GM18907 (cell line): ENCODE results near the gene SHC1.

Experiments
- ATAC-seq: cut with Tn5 transposase; IDR thresholded peaks from one replicate; pipeline ENCODE4 v1.9.1; 2021; ENCODE audit warnings: mild to moderate bottlenecking, moderate library complexity; ENCODE audit not compliant: unreplicated experiment

Gene SHC1, protein sequence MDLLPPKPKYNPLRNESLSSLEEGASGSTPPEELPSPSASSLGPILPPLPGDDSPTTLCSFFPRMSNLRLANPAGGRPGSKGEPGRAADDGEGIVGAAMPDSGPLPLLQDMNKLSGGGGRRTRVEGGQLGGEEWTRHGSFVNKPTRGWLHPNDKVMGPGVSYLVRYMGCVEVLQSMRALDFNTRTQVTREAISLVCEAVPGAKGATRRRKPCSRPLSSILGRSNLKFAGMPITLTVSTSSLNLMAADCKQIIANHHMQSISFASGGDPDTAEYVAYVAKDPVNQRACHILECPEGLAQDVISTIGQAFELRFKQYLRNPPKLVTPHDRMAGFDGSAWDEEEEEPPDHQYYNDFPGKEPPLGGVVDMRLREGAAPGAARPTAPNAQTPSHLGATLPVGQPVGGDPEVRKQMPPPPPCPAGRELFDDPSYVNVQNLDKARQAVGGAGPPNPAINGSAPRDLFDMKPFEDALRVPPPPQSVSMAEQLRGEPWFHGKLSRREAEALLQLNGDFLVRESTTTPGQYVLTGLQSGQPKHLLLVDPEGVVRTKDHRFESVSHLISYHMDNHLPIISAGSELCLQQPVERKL

GRCh38 chr1:154970631-154971340, at the start of gene SHC1:
Gene SHC1, minus strand, starts transcription at chr1:154970747. Its CDS starts 221 bp downstream, at chr1:154970526.
- ATAC-seq, result no peak

DNA sequence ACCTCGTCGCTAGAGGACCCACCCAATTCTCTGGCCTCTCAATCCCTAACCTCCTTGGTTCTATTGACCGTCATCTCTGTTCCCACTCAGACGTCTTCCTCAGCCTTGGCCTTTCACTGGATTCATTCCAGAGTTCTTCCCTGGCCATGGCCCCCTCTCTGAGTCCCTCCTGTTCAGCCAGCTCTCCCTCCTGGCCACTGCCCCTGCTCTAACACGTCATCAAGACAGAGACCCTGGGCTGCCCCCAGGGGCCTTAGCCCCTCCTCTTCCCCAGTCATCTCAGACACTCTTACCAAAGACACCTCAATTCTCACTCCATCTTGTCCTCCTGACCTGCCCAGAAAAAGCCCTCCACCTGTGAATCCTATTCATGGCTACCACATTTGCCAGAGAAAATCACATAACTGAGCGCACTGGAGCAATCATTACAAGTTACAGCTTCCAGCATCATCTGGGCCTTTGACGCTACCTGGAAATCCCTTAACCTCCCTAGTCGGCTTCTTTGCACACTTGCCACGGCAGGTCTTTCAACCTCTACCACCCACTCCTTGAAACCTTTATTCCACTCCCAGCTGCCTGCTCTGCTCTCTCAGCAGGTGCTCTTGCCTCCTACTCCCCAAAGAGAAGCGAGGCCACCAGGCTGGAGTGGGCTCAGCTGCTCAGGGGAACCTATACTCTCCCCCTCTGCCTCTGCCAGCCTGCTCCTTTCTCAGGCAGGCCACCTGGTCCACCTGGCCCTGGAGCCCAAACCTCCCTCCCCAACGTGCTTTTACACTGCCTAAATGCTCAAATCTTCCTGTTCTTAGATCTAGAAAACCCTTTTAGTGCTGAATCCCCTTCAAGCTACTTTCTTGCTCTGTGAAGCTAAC, 49.1 kb upstream of the SHC1 start:
- no peak for ATAC-seq

- ATAC-seq, result no peak
Observed at GRCh38 chr1:155018617-155019348, 48.2 kb upstream of the SHC1 start.

DNA sequence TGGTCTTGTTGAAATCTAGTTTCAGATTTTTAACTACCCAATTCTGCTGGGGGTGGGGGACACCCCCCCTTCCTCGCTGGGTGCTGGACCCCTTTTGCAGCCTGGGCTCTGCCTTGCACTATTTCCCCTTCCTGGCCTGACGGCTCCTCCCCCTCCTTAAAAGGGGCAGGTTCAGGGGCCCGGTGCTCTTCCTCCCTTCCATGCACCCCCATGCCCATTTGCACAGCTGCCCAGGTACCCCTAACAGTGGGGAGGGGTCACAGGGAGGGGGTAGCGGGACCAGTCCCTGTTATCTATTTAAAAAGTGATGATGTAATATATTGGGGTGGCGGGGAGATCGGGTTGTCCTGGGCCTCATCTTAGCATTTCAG, 47.4 kb upstream of the SHC1 start:
- no peak for ATAC-seq

GRCh38 chr1:155017041-155017945, 46.7 kb upstream of the SHC1 start:
- peak; percentile 56 for ATAC-seq

DNA sequence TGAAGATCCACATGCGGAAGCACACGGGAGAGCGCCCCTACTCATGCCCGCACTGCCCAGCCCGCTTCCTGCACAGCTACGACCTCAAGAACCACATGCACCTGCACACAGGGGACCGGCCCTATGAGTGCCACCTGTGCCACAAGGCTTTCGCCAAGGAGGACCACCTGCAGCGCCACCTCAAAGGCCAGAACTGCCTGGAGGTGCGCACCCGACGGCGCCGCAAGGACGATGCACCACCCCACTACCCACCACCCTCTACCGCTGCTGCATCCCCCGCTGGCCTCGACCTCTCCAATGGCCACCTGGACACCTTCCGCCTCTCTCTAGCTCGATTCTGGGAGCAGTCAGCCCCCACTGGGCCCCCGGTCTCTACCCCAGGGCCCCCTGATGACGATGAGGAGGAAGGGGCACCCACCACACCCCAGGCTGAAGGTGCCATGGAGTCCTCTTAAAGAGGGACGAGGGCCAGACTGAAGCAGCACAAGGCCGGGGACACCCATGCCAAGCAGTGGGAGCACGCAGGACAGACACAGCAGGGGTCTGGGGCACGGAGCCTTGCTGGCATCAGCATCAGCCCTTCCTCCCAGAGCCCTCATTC, 45.8 kb upstream of the SHC1 start:
- ATAC-seq, result no peak

GRCh38 chr1:155015527-155016230, 45.1 kb upstream of the SHC1 start:
- ATAC-seq, result no peak

DNA sequence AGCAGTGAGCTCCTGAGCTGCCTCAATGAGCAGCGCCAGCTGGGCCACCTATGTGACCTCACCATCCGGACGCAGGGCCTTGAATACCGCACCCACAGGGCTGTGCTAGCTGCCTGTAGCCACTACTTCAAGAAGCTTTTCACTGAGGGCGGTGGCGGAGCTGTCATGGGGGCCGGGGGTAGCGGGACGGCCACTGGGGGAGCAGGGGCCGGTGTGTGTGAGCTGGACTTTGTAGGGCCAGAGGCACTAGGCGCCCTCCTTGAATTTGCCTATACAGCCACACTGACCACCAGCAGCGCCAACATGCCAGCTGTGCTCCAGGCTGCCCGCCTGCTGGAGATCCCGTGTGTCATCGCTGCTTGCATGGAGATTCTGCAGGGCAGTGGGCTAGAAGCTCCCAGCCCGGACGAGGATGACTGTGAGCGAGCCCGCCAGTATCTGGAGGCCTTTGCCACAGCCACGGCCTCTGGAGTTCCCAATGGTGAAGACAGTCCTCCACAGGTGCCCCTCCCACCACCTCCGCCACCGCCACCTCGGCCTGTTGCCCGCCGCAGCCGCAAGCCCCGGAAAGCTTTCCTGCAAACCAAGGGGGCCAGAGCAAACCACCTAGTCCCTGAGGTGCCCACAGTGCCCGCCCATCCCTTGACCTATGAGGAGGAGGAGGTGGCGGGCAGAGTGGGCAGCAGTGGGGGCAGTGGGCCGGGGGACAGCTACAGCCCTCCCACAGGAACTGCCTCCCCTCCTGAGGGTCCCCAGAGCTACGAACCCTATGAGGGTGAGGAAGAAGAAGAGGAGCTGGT, 44.4 kb upstream of the SHC1 start:
- no peak for ATAC-seq

DNA sequence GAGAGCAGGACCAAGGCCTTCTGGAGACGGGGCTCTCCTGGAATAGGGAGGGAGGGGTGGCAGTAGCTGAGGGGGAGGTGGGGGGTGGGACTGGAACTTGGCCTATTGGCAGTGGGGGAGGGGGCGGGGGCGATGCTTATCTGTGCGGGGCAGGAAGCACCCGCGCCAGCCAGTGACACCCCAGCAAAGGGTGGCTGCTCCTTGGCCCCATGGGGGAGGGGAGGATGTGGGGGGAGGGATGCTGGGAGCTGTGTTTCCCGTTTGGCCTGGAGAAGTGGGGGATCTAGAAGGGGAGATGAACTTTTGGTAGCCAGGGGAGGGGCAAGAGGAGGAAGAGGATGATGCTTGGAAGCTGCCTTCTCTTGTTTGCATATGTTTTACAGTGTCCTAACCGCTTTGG, 43.1 kb upstream of the SHC1 start:
- no peak for ATAC-seq

- no peak for ATAC-seq
Observed at GRCh38 chr1:155012776-155013602, 42.4 kb upstream of the SHC1 start.

- ATAC-seq, result no peak
Observed at GRCh38 chr1:155012026-155012546, 41.5 kb upstream of the SHC1 start.

DNA sequence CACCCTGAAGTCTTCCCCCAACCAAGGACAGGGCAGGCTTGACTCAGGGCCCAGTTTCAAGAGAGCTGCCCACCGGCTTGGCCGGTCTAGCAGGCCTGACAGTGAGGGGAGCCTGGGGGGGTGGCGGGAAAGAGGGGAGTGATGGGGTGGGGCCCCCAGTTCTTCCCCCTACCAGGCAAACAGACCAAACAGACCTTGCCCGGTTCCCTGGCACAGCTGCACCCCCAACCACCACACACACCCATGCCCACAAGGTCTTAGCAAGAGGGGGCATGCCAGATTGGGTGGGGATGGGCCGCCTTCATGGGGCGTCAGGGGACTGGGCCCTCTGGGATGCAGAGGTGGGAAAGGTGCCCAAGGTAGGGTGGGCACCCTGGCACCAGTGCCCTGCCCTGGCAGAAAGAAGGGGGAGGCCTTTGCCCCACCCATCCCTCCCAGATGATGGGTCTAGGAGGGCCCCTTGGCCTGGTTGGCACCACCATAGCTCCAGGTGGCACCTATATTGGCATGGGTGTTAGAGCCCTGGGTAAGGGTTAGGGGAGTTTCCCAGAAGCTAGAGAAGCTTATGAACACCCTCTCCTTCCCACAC, 41.0 kb upstream of the SHC1 start:
- no peak for ATAC-seq

DNA sequence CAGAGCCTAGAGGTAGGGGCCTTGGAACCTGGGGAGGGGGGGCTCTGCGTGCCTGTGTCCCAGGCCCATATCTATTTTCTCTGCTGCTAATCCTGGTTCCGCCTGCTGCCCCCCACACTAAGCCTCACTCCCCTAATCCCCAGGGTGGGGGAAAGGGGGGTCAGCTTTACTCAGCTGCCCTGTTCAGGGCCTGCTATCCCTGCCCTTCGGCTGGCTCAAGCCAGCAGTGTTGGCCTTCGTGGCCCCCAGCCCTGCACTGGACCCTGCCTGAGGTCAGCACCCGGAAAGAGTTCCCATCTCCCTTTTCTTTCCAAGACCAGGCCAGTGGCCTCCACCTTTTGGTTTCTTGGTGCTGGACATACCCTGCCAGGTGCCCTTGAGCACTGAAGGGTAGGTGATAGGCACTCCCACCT, 40.5 kb upstream of the SHC1 start:
- ATAC-seq, result no peak

- no peak for ATAC-seq
Observed at GRCh38 chr1:155010211-155010918, 39.8 kb upstream of the SHC1 start.

DNA sequence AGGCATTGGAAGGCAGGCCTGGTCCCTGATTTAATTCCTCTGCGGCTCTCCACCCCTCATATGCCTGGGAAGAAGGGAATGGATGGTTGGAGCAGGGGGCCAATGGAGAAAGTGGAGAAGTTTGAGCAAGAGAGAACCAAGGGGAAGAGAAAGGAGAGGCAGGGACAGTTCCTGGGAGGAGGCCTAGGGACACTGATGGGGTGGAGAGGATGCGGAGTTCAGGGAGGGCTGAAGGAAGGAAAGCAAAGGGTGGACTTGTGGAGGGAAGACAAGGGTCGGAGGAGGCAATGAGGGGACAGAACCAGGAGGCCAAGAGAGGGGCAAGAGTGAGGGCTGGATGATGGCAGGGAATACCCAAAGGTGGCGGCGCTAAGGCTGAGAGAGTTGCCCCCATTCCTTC, 39.2 kb upstream of the SHC1 start:
- ATAC-seq, result no peak
